Thyroid gland (tissue), 4 donors: ENCODE data around the gene CBLL1. TPM values are rescaled to one million over a fixed set of nuclear protein-coding genes. Genes with fewer than 3 reads are reported as not detected.
A peak's percentile ranks its signal among the peaks of the same experiment; 100 is the strongest.

Experiments
- DNase-seq, 2 donors: peaks; one replicate each; pipeline ENCODE4 v3.0.0-alpha.2; 2019
- H3K27ac ChIP-seq, 3 donors: fragments of 200-600 bp; sonication (generic); 1 replicate in 2 of 3; 2 replicates in 1 of 3; pipeline ENCODE4 v1.5.1; 2016 to 2019; ENCODE audit warnings: mild to moderate bottlenecking in 1 of 3, moderate library complexity in 1 of 3
- H3K27me3 ChIP-seq: fragments of 200-600 bp; sonication (generic); one replicate; pipeline ENCODE4 v1.5.1; 2019
- H3K36me3 ChIP-seq, 2 donors: fragments of 200-600 bp; sonication (generic); one replicate each; pipeline ENCODE4 v1.5.1; 2016 to 2019
- H3K4me1 ChIP-seq, 2 donors: fragments of 200-600 bp; sonication (generic); one replicate each; pipeline ENCODE4 v1.5.1; 2017 to 2019
- H3K4me3 ChIP-seq, 3 donors: fragments of 200-600 bp; sonication (generic); replicated peaks in 1 of 3; 1 replicate in 2 of 3; 2 replicates in 1 of 3; pipeline ENCODE4 v1.5.1; 2016; ENCODE audit warnings: mild to moderate bottlenecking in 1 of 3
- H3K9me3 ChIP-seq: fragments of 200-600 bp; sonication (generic); one replicate; pipeline ENCODE4 v1.5.1; 2017
- CTCF ChIP-seq, 6 experiments: fragments of 200-600 bp in 3 of 6; fragments of 450-650 bp in 3 of 6; sonication (generic) in 3 of 6; IDR thresholded peaks; one replicate each; pipeline ENCODE4 v1.5.1; 2016 to 2019; ENCODE audit warnings: antibody characterized with exemption in 6 of 6, mild to moderate bottlenecking in 2 of 6, inconsistent platforms in 1 of 6, moderate library complexity in 1 of 6
- POLR2A ChIP-seq, 2 donors: fragments of 450-650 bp; IDR thresholded peaks; one replicate each; pipeline ENCODE4 v1.6.1; 2017; ENCODE audit warnings: antibody characterized with exemption in 2 of 2, mild to moderate bottlenecking in 2 of 2, moderate library complexity in 1 of 2
- WGBS, 2 donors: methylation state at CpG; one replicate each; pipeline ENCODE4 v1.1.5; 2017; 5-methylcytosine and 5-hydroxymethylcytosine counted together
- intact Hi-C: fragments of 100-400 bp; cut with DNase I; formaldehyde crosslinking; loops from one replicate; pipeline ENCODE4 v1.15.1; 2023
- total RNA-seq, 4 donors: library from RNA; depleted of rRNA; stranded (reverse); fragments of >200 nt; gene quantifications; one replicate each; pipeline ENCODE4 v1.2.3, GENCODE V29; 2016

Gene CBLL1
- total RNA-seq, 4 donors from 2014 or later = 27.0 to 41.6 (median 33.5) TPM

- H3K27me3 ChIP-seq = no peaks in the 10 kb centered on the region
- no peak overlapping the region for H3K4me3 ChIP-seq
- WGBS, 2 donors = 91 to 92% methylated on average over 4 of the region's 4 CpGs
- TF ChIP-seq POLR2A (IDR thresholded peaks at IDR 0.05) = no peak
- TF ChIP-seq CTCF (IDR thresholded peaks at IDR 0.05) = no peak
- no peaks in the 10 kb centered on the region for H3K36me3 ChIP-seq
- no peak overlapping the region for H3K27ac ChIP-seq
- intact Hi-C loops = no loop called here
- H3K4me1 ChIP-seq = peaks cover 9 to 10% of the 10 kb centered on the region in 2 donors
- H3K9me3 ChIP-seq = no peaks in the 10 kb centered on the region
- no peak for DNase-seq
Measured at GRCh38 chr7:107778283-107778682, 34.3 kb downstream of the CBLL1 start.

- TF ChIP-seq CTCF (IDR thresholded peaks at IDR 0.05) (no peak), POLR2A (IDR thresholded peaks at IDR 0.05) (no peak)
- intact Hi-C loops = no loop called here
- WGBS, 2 donors = 92 to 93% methylated on average over 6 of the region's 6 CpGs
- H3K36me3 ChIP-seq = no peaks in the 10 kb centered on the region
- peaks cover 10% of the 10 kb centered on the region in 2 donors for H3K4me1 ChIP-seq
- no peak overlapping the region for H3K27ac ChIP-seq
- no peak for DNase-seq
- no peaks in the 10 kb centered on the region for H3K9me3 ChIP-seq
- H3K4me3 ChIP-seq = no peak overlapping the region
- no peaks in the 10 kb centered on the region for H3K27me3 ChIP-seq
Measured at GRCh38 chr7:107779647-107780099, 35.7 kb downstream of the CBLL1 start.

GRCh38 chr7:107782374-107782773 lies 38.4 kb downstream of the CBLL1 start:
- Histone ChIP-seq H3K9me3 (no peaks in the 10 kb centered on the region), H3K27me3 (no peaks in the 10 kb centered on the region), H3K4me3 (no peak overlapping the region), H3K27ac (peak overlapping the region in 1 of 3 donors; percentile 48), H3K4me1 (peaks cover 10% of the 10 kb centered on the region in 2 donors), H3K36me3 (no peaks in the 10 kb centered on the region)
- DNase-seq = peak in 1 of 2 donors; percentile 1
- intact Hi-C loops = no loop called here
- WGBS, 2 donors = 45 to 48% methylated on average over 3 of the region's 3 CpGs
- TF ChIP-seq CTCF (IDR thresholded peaks at IDR 0.05) = no peak
- no peak for TF ChIP-seq POLR2A (IDR thresholded peaks at IDR 0.05)

GRCh38 chr7:107783648-107784047 lies 39.7 kb downstream of the CBLL1 start:
- TF ChIP-seq CTCF (IDR thresholded peaks at IDR 0.05) = no peak
- TF ChIP-seq POLR2A (IDR thresholded peaks at IDR 0.05) = no peak
- no peaks in the 10 kb centered on the region for H3K9me3 ChIP-seq
- DNase-seq = no peak
- H3K36me3 ChIP-seq = no peaks in the 10 kb centered on the region
- H3K4me1 ChIP-seq = peaks cover 10% of the 10 kb centered on the region in 2 donors
- H3K4me3 ChIP-seq = no peak overlapping the region
- 95 to 100% methylated on average over 1 of the region's 1 CpG for WGBS, 2 donors
- no peaks in the 10 kb centered on the region for H3K27me3 ChIP-seq
- intact Hi-C loops = no loop called here
- H3K27ac ChIP-seq = no peak overlapping the region

GRCh38 chr7:107785170-107785569 lies 41.2 kb downstream of the CBLL1 start:
- no peak overlapping the region for H3K4me3 ChIP-seq

More at GRCh38 chr7:107785170-107785569, 41.2 kb downstream of the CBLL1 start:
- intact Hi-C loops = no loop called here
- Histone ChIP-seq H3K27ac (no peak overlapping the region), H3K27me3 (no peaks in the 10 kb centered on the region), H3K36me3 (no peaks in the 10 kb centered on the region), H3K9me3 (no peaks in the 10 kb centered on the region), H3K4me1 (peaks cover 10% of the 10 kb centered on the region in 2 donors)
- TF ChIP-seq CTCF (IDR thresholded peaks at IDR 0.05) = no peak
- no peak for TF ChIP-seq POLR2A (IDR thresholded peaks at IDR 0.05)
- no peak for DNase-seq
- 89 to 95% methylated on average over 2 of the region's 2 CpGs for WGBS, 2 donors
